SK-N-MC (cell line): ENCODE measurements around the gene CNOT6L.

Experiments
- EZH2 ChIP-seq: fragments of 200-600 bp; sonication (generic); IDR thresholded peaks from one replicate; pipeline ENCODE4 v1.6.1; 2017; ENCODE audit warnings: antibody characterized with exemption
- POLR2AphosphoS5 ChIP-seq: IDR thresholded peaks from 2 replicates; pipeline ENCODE4 v1.6.1; 2012; ENCODE audit warnings: mild to moderate bottlenecking, low read depth, low read length, borderline replicate concordance

DNA sequence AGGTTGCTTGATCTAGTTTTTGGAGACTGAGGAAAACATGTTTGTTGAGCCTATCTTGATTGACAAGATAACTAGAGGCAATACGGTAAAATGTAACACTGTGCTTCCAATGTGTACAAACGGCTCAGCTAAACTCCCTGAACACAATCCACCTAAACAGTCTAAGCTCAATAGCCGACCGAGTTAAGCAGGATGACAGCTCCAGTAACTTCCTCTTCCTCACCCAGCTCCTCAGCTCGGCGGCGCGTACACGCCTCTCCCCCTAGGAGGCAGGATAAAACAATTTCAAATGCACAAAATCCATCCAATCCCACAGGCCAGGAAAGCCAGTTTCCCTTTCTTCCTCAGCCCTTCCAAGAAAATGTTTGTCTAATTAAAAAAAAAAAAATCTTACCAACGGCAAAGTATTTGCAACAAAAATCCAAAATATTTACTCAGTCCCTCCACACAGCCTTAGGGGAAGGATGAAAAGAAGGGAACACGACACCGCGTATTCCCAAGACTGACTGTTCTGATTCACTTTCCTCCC, 1.0 kb downstream of the CNOT6L start:
- no peak for TF ChIP-seq POLR2AphosphoS5
- TF ChIP-seq EZH2, result no peak
